ENCODE data around the gene SGK1.
"Not testable (repeated sequence)": the region's sequence is repeated elsewhere in the genome, so short reads cannot be mapped to it uniquely, and the experiment has no call there.

GRCh38 chr6:134326192-134326591 is 8.3 kb upstream of the SGK1 start:
- not testable (repeated sequence) for TF ChIP-seq CTCF (IDR thresholded peaks at IDR 0.05; ENCODE audit: low read length); EZH2 (IDR thresholded peaks at IDR 0.05; ENCODE audit: borderline replicate concordance, low read length)
